Activated CD8-positive, alpha-beta memory T cell treated with anti-CD3 and anti-CD28 coated beads, Interleukin-2, amount 10 ng/mL, durations not matched to agents 7 days and 5 days (primary cell): ENCODE measurements around the gene COL6A2. TPM values are rescaled to one million over a fixed set of nuclear protein-coding genes. Genes with fewer than 3 reads are reported as not detected.
"Not testable (repeated sequence)": the region's sequence is repeated elsewhere in the genome, so short reads cannot be mapped to it uniquely, and the experiment has no call there.

Source experiments
- ATAC-seq: fragments of 150-1000 bp; cut with Tn5 transposase; one replicate; pipeline ENCODE4 v1.10.0; 2021; ENCODE audit warnings: moderate library complexity
- CTCF ChIA-PET: fragments of 350-600 bp; sonication (Branson Sonifier 250); formaldehyde crosslinking; loops from one replicate; lab custom pipeline; 2021; ENCODE audit warnings: antibody characterized with exemption; lab: Charles Lee
- DNase-seq: peaks from one replicate; pipeline ENCODE4 v3.0.0-alpha.2; 2020
- H3K27ac Mint-ChIP-seq: one replicate; pipeline ENCODE4 v1.8.0; 2021; ENCODE audit warnings: mild to moderate bottlenecking, mixed read lengths
- H3K27me3 Mint-ChIP-seq: one replicate; pipeline ENCODE4 v1.8.0; 2021; ENCODE audit warnings: mixed read lengths
- H3K36me3 Mint-ChIP-seq: one replicate; pipeline ENCODE4 v1.8.0; 2021; ENCODE audit warnings: mild to moderate bottlenecking, mixed read lengths
- H3K4me1 Mint-ChIP-seq: one replicate; pipeline ENCODE4 v1.8.0; 2021; ENCODE audit warnings: mixed read lengths
- H3K4me3 Mint-ChIP-seq: one replicate; pipeline ENCODE4 v1.8.0; 2021; ENCODE audit warnings: mild to moderate bottlenecking, moderate library complexity, mixed read lengths
- H3K9me3 Mint-ChIP-seq: one replicate; pipeline ENCODE4 v1.8.0; 2022; ENCODE audit warnings: low read depth, mixed read lengths
- total RNA-seq, 2 experiments: library from RNA; stranded (reverse); gene quantifications; one replicate each; pipeline ENCODE4 v1.2.3, GENCODE V29; 2021

COL6A2 gene
- total RNA-seq, 2 experiments from 2014 or later, result 5.0 to 17.9 TPM

- peaks cover 14% of the 10 kb centered on the region for H3K9me3 Mint-ChIP-seq
- H3K27me3 Mint-ChIP-seq, result peaks cover 19% of the 10 kb centered on the region
- H3K27ac Mint-ChIP-seq, result no peak overlapping the region
- H3K4me3 Mint-ChIP-seq, result no peak overlapping the region
- CTCF ChIA-PET, result no interaction called here
- peaks cover 2% of the 10 kb centered on the region for H3K36me3 Mint-ChIP-seq
- ATAC-seq (peak; percentile 42), DNase-seq (no peak)
- H3K4me1 Mint-ChIP-seq, result peaks cover 14% of the 10 kb centered on the region
Measured at GRCh38 chr21:46057111-46057709, 40.7 kb upstream of the COL6A2 start.

- H3K36me3 Mint-ChIP-seq, result peaks cover 2% of the 10 kb centered on the region
- H3K27me3 Mint-ChIP-seq, result peaks cover 23% of the 10 kb centered on the region
- peaks cover 14% of the 10 kb centered on the region for H3K4me1 Mint-ChIP-seq
- H3K4me3 Mint-ChIP-seq, result no peak overlapping the region
- peaks cover 14% of the 10 kb centered on the region for H3K9me3 Mint-ChIP-seq
- no peak overlapping the region for H3K27ac Mint-ChIP-seq
- CTCF ChIA-PET, result no interaction called here
- DNase-seq (no peak), ATAC-seq (no peak)
Measured at GRCh38 chr21:46057710-46058241, 40.1 kb upstream of the COL6A2 start.

GRCh38 chr21:46058431-46059145 is 39.3 kb upstream of the COL6A2 start:
- H3K27ac Mint-ChIP-seq, result no peak overlapping the region
- CTCF ChIA-PET, result no interaction called here
- peaks cover 14% of the 10 kb centered on the region for H3K4me1 Mint-ChIP-seq
- H3K4me3 Mint-ChIP-seq, result no peak overlapping the region
- peaks cover 14% of the 10 kb centered on the region for H3K9me3 Mint-ChIP-seq
- DNase-seq, result no peak
- peaks cover 2% of the 10 kb centered on the region for H3K36me3 Mint-ChIP-seq
- ATAC-seq, result no peak
- H3K27me3 Mint-ChIP-seq, result peaks cover 26% of the 10 kb centered on the region

- H3K9me3 Mint-ChIP-seq, result peaks cover 14% of the 10 kb centered on the region
- no peak overlapping the region for H3K27ac Mint-ChIP-seq
- H3K4me3 Mint-ChIP-seq, result no peak overlapping the region
- H3K4me1 Mint-ChIP-seq, result peaks cover 14% of the 10 kb centered on the region
- ATAC-seq (no peak), DNase-seq (no peak)
- H3K36me3 Mint-ChIP-seq, result peaks cover 2% of the 10 kb centered on the region
- CTCF ChIA-PET, result no interaction called here
- peaks cover 26% of the 10 kb centered on the region for H3K27me3 Mint-ChIP-seq
Measured at GRCh38 chr21:46059195-46059594, 38.7 kb upstream of the COL6A2 start.

- H3K27ac Mint-ChIP-seq, H3K36me3 Mint-ChIP-seq, CTCF ChIA-PET, DNase-seq, H3K4me3 Mint-ChIP-seq, ATAC-seq: not testable (repeated sequence)
- peaks cover 26% of the 10 kb centered on the region for H3K27me3 Mint-ChIP-seq
- peaks cover 14% of the 10 kb centered on the region for H3K4me1 Mint-ChIP-seq
- H3K9me3 Mint-ChIP-seq, result peaks cover 14% of the 10 kb centered on the region
Measured at GRCh38 chr21:46059711-46060455, 38.0 kb upstream of the COL6A2 start.

- no peak for DNase-seq
- Mint-ChIP-seq H3K27me3 (peaks cover 29% of the 10 kb centered on the region), H3K27ac (no peak overlapping the region)
Measured at GRCh38 chr21:46060596-46061061, 37.3 kb upstream of the COL6A2 start.

GRCh38 chr21:46061063-46061462 is 36.8 kb upstream of the COL6A2 start:
- ATAC-seq (no peak), DNase-seq (no peak)
- peaks cover 14% of the 10 kb centered on the region for H3K9me3 Mint-ChIP-seq
- H3K4me1 Mint-ChIP-seq, result peaks cover 15% of the 10 kb centered on the region
- peaks cover 2% of the 10 kb centered on the region for H3K36me3 Mint-ChIP-seq
- no peak overlapping the region for H3K4me3 Mint-ChIP-seq
- peaks cover 30% of the 10 kb centered on the region for H3K27me3 Mint-ChIP-seq
- no peak overlapping the region for H3K27ac Mint-ChIP-seq
- CTCF ChIA-PET, result no interaction called here

More at GRCh38 chr21:46060596-46061061, 37.3 kb upstream of the COL6A2 start:
- CTCF ChIA-PET, result no interaction called here
- no peak for ATAC-seq
- Mint-ChIP-seq H3K4me1 (peaks cover 16% of the 10 kb centered on the region), H3K9me3 (peaks cover 14% of the 10 kb centered on the region), H3K36me3 (peaks cover 2% of the 10 kb centered on the region), H3K4me3 (no peak overlapping the region)

GRCh38 chr21:46061518-46061917 is 36.4 kb upstream of the COL6A2 start:
- H3K36me3 Mint-ChIP-seq, result peaks cover 2% of the 10 kb centered on the region
- peaks cover 30% of the 10 kb centered on the region for H3K27me3 Mint-ChIP-seq
- ATAC-seq, result no peak
- DNase-seq, result no peak
- peaks cover 14% of the 10 kb centered on the region for H3K9me3 Mint-ChIP-seq
- CTCF ChIA-PET, result no interaction called here
- peaks cover 14% of the 10 kb centered on the region for H3K4me1 Mint-ChIP-seq
- no peak overlapping the region for H3K27ac Mint-ChIP-seq
- H3K4me3 Mint-ChIP-seq, result no peak overlapping the region

- Mint-ChIP-seq H3K4me3 (no peak overlapping the region), H3K36me3 (peaks cover 2% of the 10 kb centered on the region), H3K9me3 (peaks cover 14% of the 10 kb centered on the region), H3K27ac (no peak overlapping the region), H3K4me1 (peaks cover 14% of the 10 kb centered on the region), H3K27me3 (peaks cover 30% of the 10 kb centered on the region)
- ATAC-seq, result no peak
- DNase-seq, result no peak
- CTCF ChIA-PET, result no interaction called here
Measured at GRCh38 chr21:46061950-46062349, 36.0 kb upstream of the COL6A2 start.

- Mint-ChIP-seq H3K36me3 (peaks cover 2% of the 10 kb centered on the region), H3K4me1 (peaks cover 9% of the 10 kb centered on the region), H3K4me3 (no peak overlapping the region), H3K27ac (no peak overlapping the region), H3K9me3 (peaks cover 14% of the 10 kb centered on the region), H3K27me3 (peaks cover 25% of the 10 kb centered on the region)
- DNase-seq (no peak), ATAC-seq (no peak)
- CTCF ChIA-PET, result no interaction called here
Measured at GRCh38 chr21:46062471-46063211, 35.3 kb upstream of the COL6A2 start.

GRCh38 chr21:46063227-46063626 is 34.7 kb upstream of the COL6A2 start:
- no peak overlapping the region for H3K27ac Mint-ChIP-seq
- ATAC-seq (no peak), DNase-seq (peak; percentile 2)
- H3K9me3 Mint-ChIP-seq, result peaks cover 12% of the 10 kb centered on the region
- CTCF ChIA-PET, result interaction anchor here (0.5 kb wide), 1 partner anchor 90 kb away, joined by 4 read pairs; no protein-coding TSS in a partner anchor
- H3K27me3 Mint-ChIP-seq, result peaks cover 23% of the 10 kb centered on the region
- H3K36me3 Mint-ChIP-seq, result peaks cover 2% of the 10 kb centered on the region
- H3K4me1 Mint-ChIP-seq, result peaks cover 5% of the 10 kb centered on the region
- no peak overlapping the region for H3K4me3 Mint-ChIP-seq

- H3K27ac Mint-ChIP-seq, result no peak overlapping the region
- peaks cover 2% of the 10 kb centered on the region for H3K4me1 Mint-ChIP-seq
- peaks cover 18% of the 10 kb centered on the region for H3K27me3 Mint-ChIP-seq
- CTCF ChIA-PET, result interaction anchor here (0.5 kb wide), 1 partner anchor 90 kb away, joined by 4 read pairs; no protein-coding TSS in a partner anchor
- peak; percentile 18 for DNase-seq
- peaks cover 13% of the 10 kb centered on the region for H3K9me3 Mint-ChIP-seq
- H3K36me3 Mint-ChIP-seq, result no peaks in the 10 kb centered on the region
- no peak for ATAC-seq
- H3K4me3 Mint-ChIP-seq, result no peak overlapping the region
Measured at GRCh38 chr21:46063734-46064680, 33.9 kb upstream of the COL6A2 start.
